NCI-H510A (cell line): ENCODE data around the gene ZC3H12D.
"Not testable (repeated sequence)": the region's sequence is repeated elsewhere in the genome, so short reads cannot be mapped to it uniquely, and the experiment has no call there.

Source experiments
- DNase-seq: peaks from one replicate; lab custom pipeline; 2025; lab: John Stamatoyannopoulos, UW

The ZC3H12D gene

DNA sequence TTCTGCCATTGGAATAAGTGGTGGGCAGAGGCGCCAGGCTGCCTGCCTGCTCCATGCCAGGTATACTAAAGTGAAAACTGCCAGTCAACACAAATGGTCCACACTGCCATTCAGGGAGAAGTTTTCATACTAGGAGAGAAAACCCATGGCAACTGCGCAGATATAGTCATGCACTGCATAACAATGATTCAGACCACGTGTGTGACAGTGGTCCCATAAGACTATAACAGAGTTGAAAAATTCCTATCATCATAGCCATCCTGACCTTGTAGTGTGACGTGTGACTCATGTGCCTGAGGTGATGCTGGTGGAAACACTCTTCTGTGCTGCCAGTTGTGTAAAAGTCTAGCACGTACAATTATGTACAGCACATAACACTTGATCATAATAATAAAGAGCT is 25.1 kb downstream of the ZC3H12D start:
- no peak for DNase-seq

DNA sequence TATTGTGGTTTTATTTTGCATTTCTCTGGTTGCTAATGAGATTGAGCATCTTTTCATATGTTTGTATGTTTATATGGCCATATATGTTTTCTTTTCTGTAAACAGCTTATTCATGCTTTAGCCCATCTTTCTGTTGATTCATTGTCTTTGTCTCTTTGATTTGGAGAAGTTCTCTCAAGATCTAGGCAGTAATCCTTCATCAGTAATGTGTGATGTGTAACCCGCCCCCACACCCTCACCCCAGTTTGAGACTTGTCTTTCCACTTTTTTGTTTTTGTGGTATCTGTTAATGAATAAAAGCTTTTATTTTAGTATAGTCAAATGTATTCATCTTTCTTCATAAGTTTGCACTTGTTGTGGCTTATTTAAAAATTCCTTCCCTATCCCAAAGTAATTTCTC is 26.0 kb downstream of the ZC3H12D start:
- DNase-seq = no peak

DNA sequence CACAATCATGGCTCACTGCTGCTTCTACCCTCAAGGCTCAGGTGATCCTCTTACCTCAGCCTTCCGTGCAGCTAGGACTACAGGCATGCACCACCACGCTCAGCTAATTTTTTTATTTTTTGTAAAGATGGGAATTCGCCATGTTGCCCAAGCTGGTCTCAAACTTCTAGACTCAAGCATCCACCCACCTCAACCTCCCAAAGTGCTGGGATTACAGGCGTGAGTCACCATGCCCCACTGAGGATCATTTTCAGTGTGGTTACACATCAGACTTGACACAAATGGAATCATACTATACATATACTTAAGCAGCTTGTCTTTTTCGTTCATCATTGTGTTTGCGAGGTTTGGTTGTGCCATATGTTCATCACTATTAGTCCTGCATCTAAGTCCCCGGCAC is 26.6 kb downstream of the ZC3H12D start:
- no peak for DNase-seq

DNA sequence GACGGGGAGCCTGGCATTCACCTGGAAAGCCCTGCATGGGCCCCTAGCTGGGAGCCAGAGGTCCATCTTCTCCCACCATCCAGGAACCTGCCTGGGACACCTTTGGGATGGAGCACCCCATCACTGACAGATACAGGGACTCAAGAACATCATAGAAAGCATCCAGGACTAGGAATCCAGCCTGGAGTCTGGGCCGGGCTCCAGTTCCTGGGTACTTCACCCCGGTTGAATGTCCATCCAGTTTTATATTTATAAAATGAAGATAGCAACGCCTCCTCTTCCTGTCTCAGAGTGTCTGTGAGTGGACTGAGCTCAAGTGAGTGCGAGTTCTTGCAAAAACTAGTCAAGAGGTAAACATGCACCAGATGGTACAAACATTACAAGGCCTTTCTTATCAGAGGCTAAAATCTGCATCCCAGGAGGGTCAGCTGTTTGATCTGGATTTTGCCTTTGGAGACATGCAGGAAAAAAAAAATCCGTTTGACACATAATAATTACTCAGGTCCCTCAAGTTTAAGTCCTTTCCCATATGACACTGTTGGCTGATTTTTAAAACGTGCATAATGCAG is 27.4 kb downstream of the ZC3H12D start:
- DNase-seq = no peak

DNA sequence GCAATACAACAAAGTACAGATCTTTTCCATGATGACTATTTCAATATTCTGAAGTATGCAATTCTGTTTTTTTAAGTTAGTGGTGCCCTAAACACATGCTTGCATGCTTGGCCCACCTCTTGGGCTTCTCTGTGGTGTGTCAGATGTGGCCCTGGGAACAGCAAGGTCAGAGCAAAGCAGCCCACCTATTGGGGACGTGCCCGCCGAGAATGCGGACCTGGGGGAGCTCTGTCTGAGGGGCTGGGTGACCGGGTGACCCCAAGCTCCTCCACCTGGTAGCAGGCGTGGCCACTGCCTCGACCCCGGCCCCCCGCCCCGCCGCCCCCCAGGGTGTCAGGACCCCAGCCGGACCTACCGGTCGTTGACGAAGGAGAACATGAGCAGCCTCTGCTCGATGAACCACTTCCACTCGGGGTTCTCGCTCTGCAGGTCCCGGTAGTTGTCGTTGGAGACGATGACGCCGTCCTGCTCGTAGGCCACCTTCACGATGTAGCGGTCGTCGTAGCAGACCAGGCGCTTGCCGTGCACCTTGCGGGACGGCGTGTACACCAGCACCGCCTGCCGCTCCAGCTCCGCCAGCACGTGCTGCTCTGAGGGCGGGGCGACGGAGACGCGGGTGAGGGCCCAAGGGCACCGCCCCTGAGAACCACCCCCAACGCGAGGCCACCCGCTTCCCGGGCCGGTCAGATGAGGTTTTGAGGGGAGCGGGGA is 28.3 kb downstream of the ZC3H12D start:
- DNase-seq = no peak

DNA sequence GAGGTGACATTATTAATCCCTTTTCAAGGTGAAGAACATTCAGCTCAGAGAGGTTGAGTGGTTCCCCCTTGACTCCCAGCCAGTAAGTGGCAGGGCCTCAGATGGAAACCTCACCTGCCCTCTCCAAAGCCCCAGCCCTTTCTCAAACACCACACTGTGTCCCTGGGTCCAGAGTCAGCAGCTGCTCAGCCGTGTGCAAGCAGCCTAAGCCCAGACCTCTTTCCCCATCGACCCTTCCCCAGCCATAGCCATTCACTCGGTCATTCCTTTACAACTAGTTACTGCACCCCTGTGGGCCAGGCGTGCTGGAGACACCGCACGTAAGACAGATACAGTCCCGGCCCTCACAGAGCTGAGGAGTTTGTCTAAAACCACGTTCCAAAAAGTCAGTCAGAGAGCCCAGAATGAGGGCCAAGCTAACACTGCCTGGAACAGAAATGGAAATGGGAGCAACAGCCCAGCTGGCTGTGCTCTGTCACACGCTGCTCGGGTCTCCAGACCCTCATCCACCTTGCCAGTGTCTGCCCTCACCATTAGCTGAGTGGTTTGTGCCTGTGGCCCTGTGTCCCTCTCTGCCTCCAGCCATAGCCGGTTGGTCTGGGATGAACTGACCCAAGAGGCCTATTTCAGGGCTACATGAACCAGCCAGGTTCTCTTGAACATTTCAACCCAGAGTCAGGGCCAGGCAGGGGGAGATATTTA is 29.6 kb downstream of the ZC3H12D start:
- DNase-seq = no peak

- DNase-seq = no peak
Measured at GRCh38 chr6:149454346-149454848, 30.4 kb downstream of the ZC3H12D start.

DNA sequence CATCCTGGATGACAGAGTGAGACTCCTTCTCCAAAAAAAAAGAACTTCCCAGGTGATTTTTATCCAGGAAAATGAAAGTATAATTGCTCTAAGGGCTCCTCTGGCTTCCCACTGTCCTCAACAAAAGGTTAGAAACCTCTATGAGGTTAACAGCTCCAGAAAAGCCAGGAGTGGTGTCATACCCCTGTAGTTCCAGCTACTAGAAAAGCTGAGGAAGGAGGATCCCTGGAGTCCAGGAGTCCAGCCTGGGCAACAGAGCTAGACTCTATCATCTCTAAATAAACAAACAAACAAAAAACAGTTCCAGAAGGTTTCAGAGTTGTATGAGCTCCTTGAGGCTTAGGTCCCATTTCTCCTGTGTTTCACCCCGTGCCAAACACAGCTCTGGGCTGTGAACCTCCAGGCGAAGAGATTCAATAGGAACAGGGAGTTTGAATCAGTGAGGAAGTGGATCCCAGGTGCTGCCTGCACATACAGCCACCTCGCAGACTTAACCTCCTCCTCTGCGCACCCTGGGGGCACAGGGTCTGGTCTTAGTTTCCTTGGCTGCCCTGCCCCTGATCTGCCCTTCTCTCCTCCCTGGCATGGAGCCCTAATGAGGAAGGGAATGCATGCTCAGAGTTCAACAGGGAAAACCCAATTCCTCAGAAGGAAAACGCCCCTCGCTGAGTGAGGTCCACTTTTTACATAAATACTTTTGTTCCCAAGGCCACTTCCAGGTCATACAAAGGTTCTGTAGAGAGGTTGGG is 31.0 kb downstream of the ZC3H12D start:
- DNase-seq = no peak

DNA sequence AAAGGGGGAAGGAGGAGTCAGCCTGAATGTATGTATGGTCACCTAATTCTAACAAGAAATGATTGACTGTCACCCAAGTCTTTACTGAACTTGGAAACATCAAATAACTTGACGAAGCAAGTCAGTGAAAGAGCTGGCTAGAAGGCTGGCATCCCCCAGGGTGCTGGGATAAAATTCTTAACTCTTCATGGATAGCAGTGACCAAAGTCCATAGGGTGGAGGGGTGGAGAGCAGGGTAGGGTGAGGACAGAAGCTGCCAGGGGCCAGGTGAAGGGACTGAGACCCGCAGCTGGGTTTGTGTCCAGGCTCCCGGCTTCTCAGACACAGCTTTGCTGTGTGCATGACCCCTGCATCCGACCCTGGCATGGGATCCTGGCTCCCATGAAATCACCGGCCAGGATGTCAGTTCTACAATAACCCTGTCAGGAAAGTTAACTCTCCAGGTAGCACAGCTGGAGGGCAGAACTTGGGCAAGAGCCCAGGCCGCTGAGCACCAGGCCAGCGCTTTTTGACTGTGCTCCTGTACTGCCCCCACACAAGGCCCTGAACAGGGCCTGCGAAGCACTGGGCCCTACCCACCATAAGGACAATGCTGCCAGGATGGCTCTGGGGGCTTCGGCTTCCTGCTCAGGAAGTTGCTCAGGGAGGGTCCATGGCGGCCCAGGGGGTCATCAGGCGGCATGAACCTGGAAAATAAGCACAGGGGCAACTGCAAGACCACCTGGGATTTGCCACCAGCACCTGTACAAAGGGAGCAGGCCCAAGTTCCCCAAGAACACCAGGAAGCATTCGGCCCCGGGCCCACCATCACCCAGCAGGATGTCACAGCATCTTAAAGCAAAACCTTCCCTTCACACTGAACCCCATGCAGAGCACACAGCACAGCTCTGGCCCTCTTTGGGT is 32.5 kb downstream of the ZC3H12D start:
- DNase-seq = no peak

DNA sequence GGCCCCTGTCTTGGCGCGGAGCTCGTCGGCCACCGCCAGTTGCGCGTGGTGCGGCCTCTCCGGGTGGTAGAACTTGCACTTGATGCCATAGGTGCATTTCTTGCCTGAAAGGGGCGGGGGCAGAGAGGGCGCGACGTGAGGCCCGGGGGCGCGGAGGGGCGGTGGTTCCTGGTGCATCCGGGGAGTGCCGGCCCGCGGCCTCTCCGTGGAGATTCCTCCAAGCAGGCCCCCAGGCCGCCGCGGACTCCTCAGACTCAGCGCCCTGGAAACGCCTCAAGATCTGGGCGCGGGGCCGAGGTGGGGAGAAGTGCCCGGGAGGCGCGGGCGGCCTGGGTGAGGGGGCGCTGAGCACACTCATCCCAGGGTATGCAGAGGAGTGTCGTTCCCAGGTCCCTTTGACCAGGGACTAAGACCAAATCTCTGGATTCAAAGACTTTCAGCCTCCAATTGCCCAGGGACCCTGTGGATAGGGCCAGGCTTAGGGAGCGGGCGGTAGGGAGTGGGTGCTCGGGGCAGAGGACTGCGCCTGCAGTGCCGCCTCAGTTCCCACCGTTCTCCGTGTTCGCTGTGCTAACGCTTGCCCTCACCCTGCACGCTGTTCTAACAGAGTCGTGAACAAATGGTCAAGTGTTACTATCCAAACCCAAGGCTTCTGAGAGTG is 33.3 kb downstream of the ZC3H12D start:
- DNase-seq = no peak

DNA sequence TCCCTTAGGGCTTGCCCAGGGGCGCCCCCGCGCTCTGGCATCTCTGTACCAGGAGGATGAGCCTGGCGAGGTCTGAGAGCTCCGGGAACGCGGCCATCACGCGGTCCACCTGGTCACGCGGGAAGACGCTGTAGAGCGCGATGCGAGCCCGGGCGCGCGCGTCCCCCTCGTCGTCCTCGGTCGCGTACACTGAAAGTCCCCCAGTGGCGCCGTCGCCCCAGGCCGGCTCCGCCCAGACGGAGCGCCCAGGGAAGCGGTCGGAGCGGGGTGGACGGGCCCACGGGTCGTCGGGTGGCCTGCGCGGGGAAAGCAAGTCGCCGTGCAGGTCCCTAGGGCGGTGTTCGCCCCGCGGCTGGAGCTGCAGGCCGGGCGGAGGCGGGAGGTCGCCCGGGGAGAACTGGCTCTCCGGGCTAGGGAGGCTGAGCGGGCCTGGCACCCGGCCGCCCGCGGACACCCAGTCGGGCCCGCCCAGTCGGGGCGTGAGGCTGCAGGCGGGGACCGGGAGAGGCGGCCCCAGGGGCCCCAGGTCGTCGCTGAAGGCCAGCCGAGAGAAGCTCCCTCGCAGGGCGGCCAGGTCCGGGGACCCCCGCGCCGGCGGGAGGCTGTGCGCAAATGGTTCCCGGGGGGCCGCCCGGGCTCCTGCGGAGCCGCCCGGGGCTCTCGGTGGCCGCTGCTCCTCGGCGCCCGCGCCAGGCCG is 34.0 kb downstream of the ZC3H12D start:
- no peak for DNase-seq

- DNase-seq = no peak
Measured at GRCh38 chr6:149449831-149450678, 34.8 kb downstream of the ZC3H12D start.

DNA sequence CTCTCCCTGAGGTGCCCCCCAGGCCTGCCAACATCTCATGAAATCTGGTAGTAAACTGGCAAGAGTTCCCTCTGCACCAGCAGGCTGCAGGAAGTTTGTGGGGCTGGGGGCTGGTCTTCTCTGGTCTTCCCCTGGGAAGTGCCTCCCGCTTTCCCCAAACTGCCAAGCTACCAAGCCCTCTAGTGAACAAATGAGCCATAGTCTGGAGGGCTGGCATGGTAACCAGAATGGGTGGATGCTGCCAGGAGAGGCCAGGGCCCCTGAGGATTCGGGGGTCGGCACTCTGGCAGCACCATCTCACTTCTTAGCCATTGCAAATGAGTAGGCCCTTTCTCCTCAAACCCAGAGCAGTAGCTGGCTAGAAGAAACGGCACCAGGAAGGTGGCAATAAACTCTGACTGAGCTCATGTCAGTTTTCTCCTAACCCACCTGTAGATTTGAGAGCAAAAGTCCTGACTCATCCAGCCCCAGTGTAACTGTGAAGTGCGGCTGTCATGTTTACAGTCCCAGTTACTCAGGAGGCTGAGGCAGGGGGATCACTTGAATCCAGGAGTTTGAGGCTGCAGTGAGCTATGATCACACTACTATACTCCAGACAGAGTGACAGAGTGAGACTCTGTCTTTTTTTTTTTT is 35.9 kb downstream of the ZC3H12D start:
- no peak for DNase-seq

DNA sequence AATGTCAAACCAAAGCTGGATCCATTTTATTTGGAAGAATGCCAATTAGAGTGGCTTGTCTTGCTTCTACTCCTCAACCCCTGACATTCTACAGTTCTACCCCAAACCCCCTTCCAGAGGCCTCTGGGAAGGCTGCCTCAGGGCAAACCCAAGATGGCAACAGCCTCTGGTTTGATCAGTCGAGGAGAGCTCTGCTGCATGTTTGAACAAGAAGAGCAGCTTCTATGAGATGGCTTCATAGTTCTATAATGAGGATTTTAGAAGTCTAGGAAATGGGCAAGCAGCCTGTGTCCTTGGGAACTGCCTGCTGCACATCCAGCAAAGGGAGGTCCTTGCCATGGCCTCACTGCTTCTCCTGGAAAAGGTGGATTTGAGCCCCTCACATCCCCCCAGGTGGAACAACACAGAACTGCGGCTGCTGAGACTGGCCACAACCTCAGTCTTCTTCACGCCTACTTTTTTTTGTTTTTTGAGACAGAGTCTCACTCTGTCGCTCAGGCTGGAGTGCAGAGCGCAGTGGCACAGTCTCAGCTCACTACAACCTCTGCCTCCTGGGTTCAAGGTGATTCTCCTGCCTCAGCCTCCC is 37.9 kb downstream of the ZC3H12D start:
- DNase-seq = no peak

GRCh38 chr6:149445573-149445972 is 39.2 kb downstream of the ZC3H12D start:
- DNase-seq = no peak

- DNase-seq = no peak
Measured at GRCh38 chr6:149445095-149445466, 39.7 kb downstream of the ZC3H12D start.

GRCh38 chr6:149444360-149445094 is 40.3 kb downstream of the ZC3H12D start:
- not testable (repeated sequence) for DNase-seq
